Adrenal gland (tissue), 12 donors: ENCODE data around the gene MAPK1. TPM values are rescaled to one million over a fixed set of nuclear protein-coding genes. Genes with fewer than 3 reads are reported as not detected.

Source experiments
- DNase-seq, 7 donors: peaks; one replicate each; pipeline ENCODE4 v3.0.0-alpha.2; 2019 to 2020
- H3K27ac ChIP-seq, 5 donors: fragments of 200-600 bp; sonication (generic) in 4 of 5; 1 replicate in 3 of 5; 2 replicates in 2 of 5; pipeline versions ENCODE4 v1.5.1 to v1.8.0; 2016 to 2020; ENCODE audit warnings: mild to moderate bottlenecking in 1 of 5
- H3K27me3 ChIP-seq: fragments of 200-600 bp; 2 replicates; pipeline ENCODE4 v1.8.0; 2021
- H3K36me3 ChIP-seq, 2 donors: fragments of 200-600 bp; replicated peaks in 1 of 2; 1 replicate in 1 of 2; 2 replicates in 1 of 2; pipeline versions ENCODE4 v1.5.1 to v1.8.0; 2018 to 2022
- H3K4me1 ChIP-seq, 2 donors: fragments of 200-600 bp; replicated peaks in 1 of 2; 1 replicate in 1 of 2; 2 replicates in 1 of 2; pipeline versions ENCODE4 v1.5.1 to v1.8.0; 2018 to 2021
- H3K4me3 ChIP-seq, 4 donors: fragments of 200-600 bp; sonication (generic) in 3 of 4; one replicate each; pipeline ENCODE4 v1.5.1; 2016 to 2018
- H3K9me3 ChIP-seq, 3 donors: fragments of 200-600 bp; sonication (generic) in 1 of 3; replicated peaks in 1 of 3; 1 replicate in 2 of 3; 2 replicates in 1 of 3; pipeline versions ENCODE4 v1.5.1 to v1.8.0; 2016 to 2021
- POLR2A ChIP-seq, 2 donors: fragments of 450-650 bp; IDR thresholded peaks; one replicate each; pipeline ENCODE4 v1.6.1; 2017; ENCODE audit warnings: antibody characterized with exemption in 2 of 2, mild to moderate bottlenecking in 2 of 2, moderate library complexity in 1 of 2
- WGBS, 4 donors: extraction: QIAGEN DNeasy Blood & Tissue Kit in 2 of 4; methylation state at CpG; one replicate each; pipeline versions ENCODE4 v1.1.5 to v1.1.7; 2013 to 2017; 5-methylcytosine and 5-hydroxymethylcytosine counted together
- intact Hi-C, 2 donors: fragments of 100-400 bp; cut with DNase I; formaldehyde crosslinking; loops; one replicate each; pipeline versions ENCODE4 v1.14.1 to v1.15.0; 2022 to 2023
- polyA plus RNA-seq, 3 donors: library from polyadenylated mRNA; stranded (reverse); fragments of 200-250 nt in 2 of 3; fragments of 350-450 nt in 1 of 3; fragmentation: Illumina TruSeq in 1 of 3; extraction: RNeasy Lipid Tissue Mini Kit (QIAGEN cat#74804) in 1 of 3; gene quantifications; one replicate each; pipeline ENCODE4 v1.2.3, GENCODE V29; 2013 to 2014
- total RNA-seq, 9 donors: library from RNA; depleted of rRNA in 4 of 9; stranded (reverse); fragments of >200 nt in 4 of 9; fragments of 120-200 nt in 1 of 9; fragmentation: NEBNext Ultra II Directional in 1 of 9; extraction: Animal tissue kit (Norgen Biotek cat#: 25700) in 1 of 9; gene quantifications; one replicate each; pipeline versions ENCODE4 v1.1.0 to v1.2.4, GENCODE V29; 2013 to 2023
- TF ChIP-seq, protein P1 (sequence below), 6 experiments: fragments of 450-650 bp in 4 of 6; fragments of 200-600 bp in 2 of 6; sonication (generic) in 1 of 6; IDR thresholded peaks; 1 replicate in 5 of 6; 2 replicates in 1 of 6; pipeline versions ENCODE4 v1.5.1 to v1.8.0; 2016 to 2021; ENCODE audit warnings: antibody characterized with exemption in 6 of 6, mild to moderate bottlenecking in 2 of 6, moderate library complexity in 1 of 6
- donor health status: healthy with polysubstance abuse.
- donor health status: Bipolar disorder and iron deficiency.
- donor health status: DM: yes; HTN: yes; CAD: no.
- donor health status: DM: no; HTN: no; CAD: no.
- donor health status: DM: no; HTN: no; CAD: no.
- donor health status: DM: yes; HTN: yes; CAD: no.

The MAPK1 gene
- total and polyA plus RNA-seq, 12 donors, result 9.6 to 201 (median 94.4) TPM

DNA sequence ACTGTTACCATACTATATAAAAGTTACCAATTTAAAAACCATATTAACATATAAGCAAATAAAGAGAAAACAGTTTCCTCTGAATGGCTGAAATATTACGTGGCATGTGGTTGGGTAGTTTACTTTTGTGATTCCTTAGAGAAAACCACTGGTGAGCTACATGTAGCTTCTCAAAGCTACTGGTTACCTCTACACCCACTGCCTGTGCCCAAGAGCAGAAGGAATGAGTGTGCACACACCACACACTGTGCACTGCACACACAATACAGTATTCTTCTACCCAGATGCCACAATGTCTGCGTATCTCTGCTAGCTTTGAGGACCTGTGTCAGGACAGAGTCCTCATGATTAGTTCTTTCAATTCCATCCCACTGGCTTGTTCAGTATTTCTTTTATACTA lies 106.4 kb downstream of the MAPK1 start:
- H3K9me3 ChIP-seq, result no peaks in the 10 kb centered on the region
- WGBS, 4 donors, result 90 to 97% (median 93%) methylated on average over 2 of the region's 2 CpGs
- peaks cover 0 to 45% of the 10 kb centered on the region in 2 donors for H3K36me3 ChIP-seq
- intact Hi-C loops, result no loop called here
- H3K4me3 ChIP-seq, result no peak overlapping the region
- H3K4me1 ChIP-seq, result peaks cover 0 to under 1% of the 10 kb centered on the region in 2 donors
- no peak for DNase-seq
- TF ChIP-seq, protein P1, sequence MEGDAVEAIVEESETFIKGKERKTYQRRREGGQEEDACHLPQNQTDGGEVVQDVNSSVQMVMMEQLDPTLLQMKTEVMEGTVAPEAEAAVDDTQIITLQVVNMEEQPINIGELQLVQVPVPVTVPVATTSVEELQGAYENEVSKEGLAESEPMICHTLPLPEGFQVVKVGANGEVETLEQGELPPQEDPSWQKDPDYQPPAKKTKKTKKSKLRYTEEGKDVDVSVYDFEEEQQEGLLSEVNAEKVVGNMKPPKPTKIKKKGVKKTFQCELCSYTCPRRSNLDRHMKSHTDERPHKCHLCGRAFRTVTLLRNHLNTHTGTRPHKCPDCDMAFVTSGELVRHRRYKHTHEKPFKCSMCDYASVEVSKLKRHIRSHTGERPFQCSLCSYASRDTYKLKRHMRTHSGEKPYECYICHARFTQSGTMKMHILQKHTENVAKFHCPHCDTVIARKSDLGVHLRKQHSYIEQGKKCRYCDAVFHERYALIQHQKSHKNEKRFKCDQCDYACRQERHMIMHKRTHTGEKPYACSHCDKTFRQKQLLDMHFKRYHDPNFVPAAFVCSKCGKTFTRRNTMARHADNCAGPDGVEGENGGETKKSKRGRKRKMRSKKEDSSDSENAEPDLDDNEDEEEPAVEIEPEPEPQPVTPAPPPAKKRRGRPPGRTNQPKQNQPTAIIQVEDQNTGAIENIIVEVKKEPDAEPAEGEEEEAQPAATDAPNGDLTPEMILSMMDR (IDR thresholded peaks at IDR 0.05), result no peak
- TF ChIP-seq POLR2A (IDR thresholded peaks at IDR 0.05), result no peak
- H3K27ac ChIP-seq, result no peak overlapping the region
- no peaks in the 10 kb centered on the region for H3K27me3 ChIP-seq

DNA sequence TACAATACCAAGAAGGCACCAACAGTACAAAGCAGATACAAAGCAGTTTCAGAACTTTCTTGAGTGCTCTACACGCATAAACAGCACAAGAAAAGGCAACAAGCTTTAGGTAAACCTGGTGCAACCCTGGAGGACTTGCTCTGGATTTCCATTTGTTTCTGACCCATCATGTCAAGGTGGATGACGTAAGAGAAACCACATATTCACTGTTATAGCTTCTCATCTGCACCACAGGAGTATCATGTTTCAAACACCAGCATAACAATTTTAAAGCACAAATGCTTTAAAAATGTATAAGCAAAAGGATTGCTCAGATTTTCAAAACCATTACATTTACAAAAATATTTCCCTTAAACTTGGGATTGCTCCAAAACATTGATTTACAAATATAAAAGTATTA lies 106.8 kb downstream of the MAPK1 start:
- DNase-seq, result no peak
- WGBS, 4 donors, result 90 to 97% (median 93%) methylated on average over 2 of the region's 2 CpGs
- TF ChIP-seq, protein P1 (IDR thresholded peaks at IDR 0.05), result no peak
- no peak for TF ChIP-seq POLR2A (IDR thresholded peaks at IDR 0.05)
- peaks cover 0 to 40% of the 10 kb centered on the region in 2 donors for H3K36me3 ChIP-seq
- no peak overlapping the region for H3K27ac ChIP-seq
- H3K9me3 ChIP-seq, result no peaks in the 10 kb centered on the region
- intact Hi-C loops, result no loop called here
- peaks cover under 1 to 5% of the 10 kb centered on the region in 2 donors for H3K4me1 ChIP-seq
- H3K4me3 ChIP-seq, result no peak overlapping the region
- no peaks in the 10 kb centered on the region for H3K27me3 ChIP-seq

DNA sequence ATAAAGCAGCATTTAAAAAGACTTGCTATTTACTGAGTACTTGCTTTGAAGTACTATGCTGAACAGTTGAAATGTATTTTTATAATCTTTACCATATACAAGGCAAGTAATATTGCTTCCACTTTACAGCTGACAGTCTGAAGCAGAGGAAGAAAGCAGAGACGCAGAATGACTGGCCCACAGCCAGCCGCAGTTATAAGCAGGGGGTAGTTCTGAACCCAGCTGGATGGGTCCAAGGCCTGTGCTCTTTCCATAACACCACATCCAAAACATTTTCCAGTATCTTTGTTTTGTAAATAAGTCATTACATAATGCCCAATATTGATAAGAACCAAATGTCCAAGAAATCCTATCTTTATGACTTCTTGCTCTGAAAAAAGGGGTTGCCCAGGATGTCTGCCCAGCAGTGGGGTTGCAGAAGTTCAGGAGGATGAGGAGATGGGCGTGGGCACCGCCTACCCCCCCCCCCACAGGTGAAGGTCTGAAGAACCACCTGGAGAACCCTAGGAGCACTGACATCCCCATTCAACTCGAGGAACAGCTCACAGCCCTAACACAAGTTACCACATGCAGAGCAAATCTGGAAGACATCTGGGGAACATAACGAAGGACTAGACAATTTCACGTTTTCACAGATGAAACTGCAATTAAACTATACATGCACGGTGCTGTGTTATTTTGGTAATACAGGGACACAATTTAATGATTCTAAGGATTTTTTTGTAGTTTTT lies 107.6 kb downstream of the MAPK1 start:
- Histone ChIP-seq H3K27me3 (no peaks in the 10 kb centered on the region), H3K36me3 (peaks cover 0 to 32% of the 10 kb centered on the region in 2 donors), H3K27ac (no peak overlapping the region), H3K9me3 (no peaks in the 10 kb centered on the region), H3K4me1 (peaks cover 6 to 13% of the 10 kb centered on the region in 2 donors), H3K4me3 (no peak overlapping the region)
- intact Hi-C loops, result no loop called here
- WGBS, 4 donors, result 88 to 94% (median 90%) methylated on average over 8 of the region's 8 CpGs
- DNase-seq, result no peak
- no peak for TF ChIP-seq POLR2A (IDR thresholded peaks at IDR 0.05)
- TF ChIP-seq, protein P1 (IDR thresholded peaks at IDR 0.05), result no peak

DNA sequence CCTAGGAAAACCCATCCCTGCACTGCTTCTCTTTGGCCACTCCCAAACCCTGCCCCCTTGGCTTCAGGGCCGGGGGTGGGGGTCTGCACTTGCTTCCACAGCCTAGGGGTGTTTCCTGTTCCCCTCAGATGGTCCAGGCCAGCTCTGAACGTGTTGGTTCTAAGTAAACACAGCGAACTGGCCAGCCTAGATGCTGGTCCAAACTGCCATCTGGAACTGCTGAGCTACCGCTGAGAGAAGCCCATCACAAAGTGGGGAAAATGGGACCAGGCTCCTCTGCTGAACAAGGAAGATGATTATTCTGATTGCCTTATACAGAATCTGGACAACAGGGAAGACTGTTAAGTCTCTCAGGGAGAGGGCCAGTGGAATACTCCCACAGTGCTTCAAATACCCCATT lies 108.4 kb downstream of the MAPK1 start:
- Histone ChIP-seq H3K36me3 (peaks cover 0 to 25% of the 10 kb centered on the region in 2 donors), H3K27ac (no peak overlapping the region), H3K4me1 (peaks cover 6 to 20% of the 10 kb centered on the region in 2 donors), H3K27me3 (no peaks in the 10 kb centered on the region), H3K4me3 (no peak overlapping the region), H3K9me3 (no peaks in the 10 kb centered on the region)
- no peak for TF ChIP-seq POLR2A (IDR thresholded peaks at IDR 0.05)
- TF ChIP-seq, protein P1 (IDR thresholded peaks at IDR 0.05), result no peak
- intact Hi-C loops, result no loop called here
- no peak for DNase-seq
- 75 to 88% (median 87%) methylated on average over 3 to 4 of the region's 4 CpGs for WGBS, 4 donors
